Mesothelial cell of epicardium (in vitro differentiated cells): ENCODE results near the gene SYK. TPM values are rescaled to one million over a fixed set of nuclear protein-coding genes. Genes with fewer than 3 reads are reported as not detected.

Experiments used
- DNase-seq, 2 experiments: peaks; one replicate each; pipeline ENCODE4 v3.0.0; 2021; ENCODE audit warnings: low spot score in 2 of 2; ENCODE audit not compliant: unreplicated experiment in 2 of 2
- H3K27ac Mint-ChIP-seq: 2 replicates; pipeline ENCODE4 v1.8.0; 2021; ENCODE audit warnings: mixed read lengths
- H3K27me3 Mint-ChIP-seq: 2 replicates; pipeline ENCODE4 v1.8.0; 2021; ENCODE audit warnings: low read depth, mixed read lengths
- H3K36me3 Mint-ChIP-seq: 2 replicates; pipeline ENCODE4 v1.8.0; 2021; ENCODE audit warnings: mixed read lengths
- H3K4me1 Mint-ChIP-seq: 2 replicates; pipeline ENCODE4 v1.8.0; 2021; ENCODE audit warnings: mixed read lengths
- H3K4me3 Mint-ChIP-seq: 2 replicates; pipeline ENCODE4 v1.8.0; 2021; ENCODE audit warnings: mild to moderate bottlenecking, moderate library complexity, mixed read lengths
- H3K9me3 Mint-ChIP-seq: 2 replicates; pipeline ENCODE4 v1.8.0; 2021; ENCODE audit warnings: mixed read lengths
- total RNA-seq: library from RNA; stranded (reverse); gene quantifications from 3 replicates; pipeline ENCODE4 v1.2.1, GENCODE V29; 2021
- TF ChIP-seq, protein P1 (sequence below): fragments of 200-600 bp; sonication (generic); IDR thresholded peaks from one replicate; pipeline ENCODE4 v1.5.0; 2021; ENCODE audit warnings: antibody characterized with exemption; ENCODE audit not compliant: unreplicated experiment

The SYK gene
- total RNA-seq, 1 donor from 2014 or later, result 3.8 TPM

- H3K4me3 Mint-ChIP-seq, result no peak overlapping the region
- no peaks in the 10 kb centered on the region for H3K4me1 Mint-ChIP-seq
- no peaks in the 10 kb centered on the region for H3K9me3 Mint-ChIP-seq
- peaks cover 22% of the 10 kb centered on the region for H3K27me3 Mint-ChIP-seq
- H3K27ac Mint-ChIP-seq, result no peak overlapping the region
- no peak for DNase-seq
- no peaks in the 10 kb centered on the region for H3K36me3 Mint-ChIP-seq
- TF ChIP-seq, protein P1, sequence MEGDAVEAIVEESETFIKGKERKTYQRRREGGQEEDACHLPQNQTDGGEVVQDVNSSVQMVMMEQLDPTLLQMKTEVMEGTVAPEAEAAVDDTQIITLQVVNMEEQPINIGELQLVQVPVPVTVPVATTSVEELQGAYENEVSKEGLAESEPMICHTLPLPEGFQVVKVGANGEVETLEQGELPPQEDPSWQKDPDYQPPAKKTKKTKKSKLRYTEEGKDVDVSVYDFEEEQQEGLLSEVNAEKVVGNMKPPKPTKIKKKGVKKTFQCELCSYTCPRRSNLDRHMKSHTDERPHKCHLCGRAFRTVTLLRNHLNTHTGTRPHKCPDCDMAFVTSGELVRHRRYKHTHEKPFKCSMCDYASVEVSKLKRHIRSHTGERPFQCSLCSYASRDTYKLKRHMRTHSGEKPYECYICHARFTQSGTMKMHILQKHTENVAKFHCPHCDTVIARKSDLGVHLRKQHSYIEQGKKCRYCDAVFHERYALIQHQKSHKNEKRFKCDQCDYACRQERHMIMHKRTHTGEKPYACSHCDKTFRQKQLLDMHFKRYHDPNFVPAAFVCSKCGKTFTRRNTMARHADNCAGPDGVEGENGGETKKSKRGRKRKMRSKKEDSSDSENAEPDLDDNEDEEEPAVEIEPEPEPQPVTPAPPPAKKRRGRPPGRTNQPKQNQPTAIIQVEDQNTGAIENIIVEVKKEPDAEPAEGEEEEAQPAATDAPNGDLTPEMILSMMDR, result no peak
These were observed 71.2 kb downstream of the SYK start for GRCh38 chr9:90872835-90873294.

DNA sequence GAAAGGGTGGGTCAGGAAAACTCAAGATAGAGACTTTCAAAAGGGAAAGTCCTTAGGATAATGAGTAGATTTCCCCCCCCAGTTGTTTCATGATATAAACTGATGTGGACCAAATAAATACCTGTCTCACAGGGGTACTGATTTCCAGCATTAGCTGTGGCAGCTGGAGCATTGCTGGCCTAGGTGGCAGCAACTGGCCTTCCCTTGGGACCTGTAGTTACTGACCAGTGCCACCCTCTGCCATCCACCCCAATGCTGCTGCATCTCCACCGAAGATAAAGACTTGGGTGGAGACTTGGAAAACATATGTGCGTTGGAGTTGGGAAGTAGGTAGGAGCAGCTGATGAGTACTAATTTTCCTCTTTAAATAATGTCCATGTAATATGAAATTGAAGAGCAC, 71.8 kb downstream of the SYK start:
- Mint-ChIP-seq H3K27ac (no peak overlapping the region), H3K36me3 (no peaks in the 10 kb centered on the region), H3K9me3 (no peaks in the 10 kb centered on the region), H3K4me3 (no peak overlapping the region), H3K4me1 (peaks cover 4% of the 10 kb centered on the region), H3K27me3 (peaks cover 22% of the 10 kb centered on the region)
- DNase-seq, result peak in 1 of 2 experiments; percentile 22
- TF ChIP-seq, protein P1, result no peak

DNA sequence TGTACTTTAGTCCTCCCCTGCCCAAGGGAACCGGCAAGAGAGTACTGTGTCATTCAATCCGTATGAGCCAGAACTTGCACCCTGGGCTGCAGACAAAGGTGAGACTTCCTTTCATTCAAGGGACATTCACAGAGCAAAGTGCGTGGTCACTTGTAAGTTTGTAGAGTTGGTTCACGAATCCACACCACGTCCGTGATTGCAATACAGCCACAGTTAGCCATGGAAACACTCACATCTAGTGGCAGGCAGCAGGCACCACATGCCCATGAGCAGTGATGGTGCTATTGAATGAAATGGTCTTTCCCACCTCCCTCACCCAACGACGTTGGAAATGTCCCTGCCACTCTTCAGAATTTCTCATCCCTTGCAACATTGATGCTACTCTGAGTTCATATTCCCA, 72.6 kb downstream of the SYK start:
- H3K36me3 Mint-ChIP-seq, result no peaks in the 10 kb centered on the region
- H3K27ac Mint-ChIP-seq, result no peak overlapping the region
- TF ChIP-seq, protein P1, result no peak
- DNase-seq, result peak in 1 of 2 experiments; percentile 16
- no peak overlapping the region for H3K4me3 Mint-ChIP-seq
- H3K27me3 Mint-ChIP-seq, result peaks cover 22% of the 10 kb centered on the region
- H3K4me1 Mint-ChIP-seq, result peaks cover 8% of the 10 kb centered on the region
- H3K9me3 Mint-ChIP-seq, result no peaks in the 10 kb centered on the region

DNA sequence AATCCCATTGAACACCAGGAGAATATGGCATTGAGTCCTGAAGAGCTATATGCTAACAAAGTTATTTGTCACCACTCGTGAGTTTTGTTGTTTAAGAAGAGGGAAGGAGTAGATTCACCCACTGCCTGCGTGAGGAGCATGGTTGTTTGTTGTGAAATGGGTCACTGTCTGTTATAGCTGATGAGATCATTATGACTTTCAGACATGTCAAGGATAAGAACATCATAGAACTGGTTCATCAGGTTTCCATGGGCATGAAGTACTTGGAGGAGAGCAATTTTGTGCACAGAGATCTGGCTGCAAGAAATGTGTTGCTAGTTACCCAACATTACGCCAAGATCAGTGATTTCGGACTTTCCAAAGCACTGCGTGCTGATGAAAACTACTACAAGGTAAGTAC, 76.9 kb downstream of the SYK start:
- Mint-ChIP-seq H3K27me3 (peaks cover 4% of the 10 kb centered on the region), H3K4me3 (no peak overlapping the region), H3K4me1 (peaks cover 8% of the 10 kb centered on the region), H3K9me3 (no peaks in the 10 kb centered on the region), H3K36me3 (no peaks in the 10 kb centered on the region), H3K27ac (no peak overlapping the region)
- TF ChIP-seq, protein P1, result no peak
- peak in 1 of 2 experiments; percentile 3 for DNase-seq

GRCh38 chr9:90880066-90880465, 78.4 kb downstream of the SYK start:
- Mint-ChIP-seq H3K36me3 (peaks cover 2% of the 10 kb centered on the region), H3K4me3 (no peak overlapping the region), H3K4me1 (peaks cover 8% of the 10 kb centered on the region), H3K27ac (no peak overlapping the region), H3K9me3 (peaks cover 3% of the 10 kb centered on the region), H3K27me3 (no peaks in the 10 kb centered on the region)
- TF ChIP-seq, protein P1, result no peak
- DNase-seq, result peak in 1 of 2 experiments; percentile 13

DNA sequence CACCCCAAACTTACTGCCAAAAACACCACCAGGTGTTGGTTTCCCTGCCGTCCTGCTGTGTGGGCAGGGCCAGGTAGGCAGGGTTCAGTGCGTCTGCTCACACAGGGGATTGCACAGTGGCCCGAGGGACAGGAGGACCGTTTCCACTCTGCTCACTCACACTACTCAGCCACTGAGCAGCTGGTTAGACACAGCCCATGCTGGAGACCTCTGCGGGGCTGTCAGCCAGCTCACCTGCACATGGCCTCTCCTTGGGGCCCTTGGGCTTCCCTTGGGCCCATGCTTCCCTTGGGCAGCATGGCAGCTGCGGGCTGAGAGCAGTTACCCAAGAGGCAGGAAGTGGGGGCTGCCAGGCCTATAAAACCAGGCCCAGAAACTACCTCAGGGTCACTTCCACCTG, 79.0 kb downstream of the SYK start:
- no peak overlapping the region for H3K27ac Mint-ChIP-seq
- no peak overlapping the region for H3K4me3 Mint-ChIP-seq
- H3K27me3 Mint-ChIP-seq, result no peaks in the 10 kb centered on the region
- H3K36me3 Mint-ChIP-seq, result peaks cover 2% of the 10 kb centered on the region
- TF ChIP-seq, protein P1, result no peak
- peak in 1 of 2 experiments; percentile 16 for DNase-seq
- H3K9me3 Mint-ChIP-seq, result peaks cover 9% of the 10 kb centered on the region
- peaks cover 8% of the 10 kb centered on the region for H3K4me1 Mint-ChIP-seq
